HepG2 (cell line): ENCODE data around the gene LCN2.
A peak's percentile ranks its signal among the peaks of the same experiment; 100 is the strongest.

ENCODE experiments used
- BRF2 ChIP-seq: sonication (generic); formaldehyde crosslinking; IDR thresholded peaks from 2 replicates; pipeline ENCODE4 v1.8.1; 2022; ENCODE audit warnings: mild to moderate bottlenecking, missing genetic modification reagents
- EP300 ChIP-seq, 3 experiments: sonication (generic) in 1 of 3; formaldehyde crosslinking in 1 of 3; IDR thresholded peaks; 2 replicates each; pipeline versions ENCODE4 v1.5.1 to v1.6.1; 2011 to 2020; ENCODE audit warnings: low read depth in 2 of 3, low read length in 2 of 3, borderline replicate concordance in 1 of 3, improper control_type of control experiment in 1 of 3, mild to moderate bottlenecking in 1 of 3, missing genetic modification reagents in 1 of 3, moderate library complexity in 1 of 3
- EZH2 ChIP-seq: conservative IDR thresholded peaks from 2 replicates; pipeline ENCODE4 v1.6.1; 2012; ENCODE audit warnings: mild to moderate bottlenecking, low read depth, low read length, moderate library complexity
- MTF1 ChIP-seq: sonication (generic); formaldehyde crosslinking; IDR thresholded peaks from 2 replicates; pipeline ENCODE4 v1.5.0; 2020; ENCODE audit warnings: missing genetic modification reagents
- POLR2AphosphoS5 ChIP-seq: IDR thresholded peaks from 2 replicates; pipeline ENCODE4 v1.6.1; 2012; ENCODE audit warnings: low read depth, low read length
- SRF ChIP-seq: IDR thresholded peaks from 2 replicates; pipeline ENCODE4 v1.6.1; 2011; ENCODE audit warnings: mild to moderate bottlenecking, low read depth, low read length, moderate library complexity
- TAF1 ChIP-seq: sonication (generic); formaldehyde crosslinking; IDR thresholded peaks from 2 replicates; pipeline ENCODE4 v1.4.0; 2020; ENCODE audit warnings: missing genetic modification reagents
- ZBTB3 ChIP-seq: sonication (generic); formaldehyde crosslinking; IDR thresholded peaks from 2 replicates; pipeline ENCODE4 v1.4.0; 2020; ENCODE audit warnings: low read depth, mild to moderate bottlenecking, moderate library complexity, missing genetic modification reagents, borderline replicate concordance
- ZMAT3 ChIP-seq: sonication (generic); formaldehyde crosslinking; conservative IDR thresholded peaks from 2 replicates; pipeline ENCODE4 v1.7.0; 2021; ENCODE audit warnings: missing genetic modification reagents
- ZNF367 ChIP-seq: sonication (generic); formaldehyde crosslinking; IDR thresholded peaks from 2 replicates; pipeline ENCODE4 v1.4.0; 2020; ENCODE audit warnings: missing genetic modification reagents, borderline replicate concordance
- ZNF549 ChIP-seq: sonication (generic); formaldehyde crosslinking; IDR thresholded peaks from 2 replicates; pipeline ENCODE4 v1.5.0; 2020; ENCODE audit warnings: missing genetic modification reagents

- TF ChIP-seq BRF2 = peak; percentile 82; the same call in 1 of the 2 replicates
- TF ChIP-seq POLR2AphosphoS5 = peak; percentile 56; the same call in 1 of the 2 replicates
- TF ChIP-seq MTF1 (CRISPR knock-in tag) = no peak
- peak; percentile 85 for TF ChIP-seq TAF1
- TF ChIP-seq EP300 (IDR thresholded peaks at IDR 0.05; ENCODE audit: low read depth in 2 of 2, low read length in 2 of 2) = no peak
- TF ChIP-seq EP300 (CRISPR knock-in tag; IDR thresholded peaks at IDR 0.05; ENCODE audit: borderline replicate concordance) = no peak
- no peak for TF ChIP-seq ZNF367 (CRISPR knock-in tag)
- peak; percentile 79; the same call in 1 of the 2 replicates for TF ChIP-seq ZNF549 (CRISPR knock-in tag)
- no peak for TF ChIP-seq ZMAT3 (CRISPR knock-in tag)
- no peak for TF ChIP-seq ZBTB3 (CRISPR knock-in tag)
- no peak for TF ChIP-seq SRF
- no peak for TF ChIP-seq EZH2
Observed at GRCh38 chr9:128191406-128192046, 42.3 kb downstream of the LCN2 start, which contains the start of gene CIZ1.
